ENCODE data around the gene INSL3. TPM values are rescaled to one million over a fixed set of nuclear protein-coding genes. Genes with fewer than 3 reads are reported as not detected.

The INSL3 gene
- polyA plus RNA-seq, 3 donors, result 0.25 to 1.7 (median 0.64) TPM

- Histone ChIP-seq H3K27me3 (ENCODE audit: control insufficient read depth in 2 of 2, insufficient read depth in 2 of 2, low read length in 2 of 2) (no peaks in the 10 kb centered on the region), H2AFZ (ENCODE audit: insufficient read depth, low read depth, low read length, poor library complexity, severe bottlenecking) (no peak overlapping the region), H3K36me3 (replicated peaks in 1 of 2; ENCODE audit: control insufficient read depth in 1 of 2, insufficient read depth in 2 of 2, low read length in 2 of 2) (peaks cover 48 to 76% of the 10 kb centered on the region in 2 donors), H3K4me2 (replicated peaks; ENCODE audit: extremely low read depth, low read length, poor library complexity, severe bottlenecking) (no peak overlapping the region), H3K9me3 (replicated peaks in 1 of 2; ENCODE audit: control insufficient read depth in 1 of 2, insufficient read depth in 1 of 2, low read length in 2 of 2) (no peaks in the 10 kb centered on the region), H3K4me3 (replicated peaks in 1 of 3; ENCODE audit: low read depth in 2 of 3, low read length in 3 of 3) (no peak overlapping the region), H4K20me1 (ENCODE audit: insufficient read depth, low read length) (peaks cover 17% of the 10 kb centered on the region), H3K9ac (ENCODE audit: insufficient read depth, low read length, poor library complexity, severe bottlenecking) (no peak overlapping the region), H3K27ac (ENCODE audit: low read depth in 1 of 2, low read length in 2 of 2) (no peak overlapping the region), H3K79me2 (ENCODE audit: insufficient read depth, low read length) (no peaks in the 10 kb centered on the region), H3K4me1 (ENCODE audit: control insufficient read depth in 1 of 2, insufficient read depth in 2 of 2, low read length in 2 of 2) (peaks cover 11 to 17% of the 10 kb centered on the region in 2 donors)
- Mint-ChIP-seq H3K4me3 (no peak overlapping the region), H3K27ac (no peak overlapping the region), H3K36me3 (peaks cover 73 to 92% of the 10 kb centered on the region in 2 donors), H3K27me3 (ENCODE audit: low read depth in 3 of 3) (peaks cover 0 to 6% (median 0%) of the 10 kb centered on the region in 3 donors), H3K4me1 (peaks cover 17% of the 10 kb centered on the region), H3K9me3 (no peaks in the 10 kb centered on the region)
- no peak for TF ChIP-seq CTCF (IDR thresholded peaks at IDR 0.05)
- WGBS (ENCODE audit: insufficient coverage), result 100% methylated on average over 1 of the region's 6 CpGs
- DNase-seq, result no peak
- intact Hi-C loops (cut with micrococcal nuclease), result no loop called here
Observed at GRCh38 chr19:17840019-17840418, 18.7 kb upstream of the INSL3 start.

GRCh38 chr19:17837972-17838371 is 16.7 kb upstream of the INSL3 start:
- no peaks in the 10 kb centered on the region for H3K27me3 ChIP-seq (ENCODE audit: control insufficient read depth in 2 of 2, insufficient read depth in 2 of 2, low read length in 2 of 2)

More at GRCh38 chr19:17837972-17838371, 16.7 kb upstream of the INSL3 start:
- no peak overlapping the region for H3K27ac Mint-ChIP-seq
- no peak for TF ChIP-seq CTCF (IDR thresholded peaks at IDR 0.05)
- H3K4me3 Mint-ChIP-seq, result no peak overlapping the region
- no peak overlapping the region for H3K4me2 ChIP-seq (replicated peaks; ENCODE audit: extremely low read depth, low read length, poor library complexity, severe bottlenecking)
- H3K27me3 Mint-ChIP-seq (ENCODE audit: low read depth in 3 of 3), result peaks cover 0 to 4% (median 0%) of the 10 kb centered on the region in 3 donors
- H4K20me1 ChIP-seq (ENCODE audit: insufficient read depth, low read length), result peaks cover 7% of the 10 kb centered on the region
- H3K79me2 ChIP-seq (ENCODE audit: insufficient read depth, low read length), result no peaks in the 10 kb centered on the region
- no peak overlapping the region for H2AFZ ChIP-seq (ENCODE audit: insufficient read depth, low read depth, low read length, poor library complexity, severe bottlenecking)
- no peaks in the 10 kb centered on the region for H3K9me3 ChIP-seq (replicated peaks in 1 of 2; ENCODE audit: control insufficient read depth in 1 of 2, insufficient read depth in 1 of 2, low read length in 2 of 2)
- intact Hi-C loops (cut with micrococcal nuclease), result loop anchor here in 1 of 2 donors (5.0 kb wide), 1 partner anchor 36 kb away; no protein-coding TSS in a partner anchor
- peaks cover 59 to 86% of the 10 kb centered on the region in 2 donors for H3K36me3 ChIP-seq (replicated peaks in 1 of 2; ENCODE audit: control insufficient read depth in 1 of 2, insufficient read depth in 2 of 2, low read length in 2 of 2)
- H3K4me1 Mint-ChIP-seq, result peaks cover under 1% of the 10 kb centered on the region
- no peak overlapping the region for H3K27ac ChIP-seq (ENCODE audit: low read depth in 1 of 2, low read length in 2 of 2)
- H3K4me1 ChIP-seq (ENCODE audit: control insufficient read depth in 1 of 2, insufficient read depth in 2 of 2, low read length in 2 of 2), result peaks cover under 1 to 3% of the 10 kb centered on the region in 2 donors
- DNase-seq, result no peak
- peaks cover 71 to 94% of the 10 kb centered on the region in 2 donors for H3K36me3 Mint-ChIP-seq
- H3K9me3 Mint-ChIP-seq, result no peaks in the 10 kb centered on the region
- no peak overlapping the region for H3K9ac ChIP-seq (ENCODE audit: insufficient read depth, low read length, poor library complexity, severe bottlenecking)
- 100% methylated on average over 3 of the region's 7 CpGs for WGBS (ENCODE audit: insufficient coverage)
- H3K4me3 ChIP-seq (replicated peaks in 1 of 3; ENCODE audit: low read depth in 2 of 3, low read length in 3 of 3), result no peak overlapping the region

Data from CD14-positive monocyte (primary cell).